MM.1S (cell line): Measurements from ENCODE around the gene ARGLU1.

Source experiments
- EZH2 ChIP-seq: fragments of 300-600 bp; sonication (generic); optimal IDR thresholded peaks from 2 replicates; pipeline ENCODE3; 2017; ENCODE audit warnings: low read depth, mild to moderate bottlenecking, antibody characterized with exemption, low read length, mixed read lengths
- TF ChIP-seq, protein P1 (sequence below): fragments of 300-600 bp; sonication (generic); IDR thresholded peaks from 2 replicates; pipeline ENCODE4 v1.5.1; 2016; ENCODE audit warnings: antibody characterized with exemption, low read length, mixed read lengths

DNA sequence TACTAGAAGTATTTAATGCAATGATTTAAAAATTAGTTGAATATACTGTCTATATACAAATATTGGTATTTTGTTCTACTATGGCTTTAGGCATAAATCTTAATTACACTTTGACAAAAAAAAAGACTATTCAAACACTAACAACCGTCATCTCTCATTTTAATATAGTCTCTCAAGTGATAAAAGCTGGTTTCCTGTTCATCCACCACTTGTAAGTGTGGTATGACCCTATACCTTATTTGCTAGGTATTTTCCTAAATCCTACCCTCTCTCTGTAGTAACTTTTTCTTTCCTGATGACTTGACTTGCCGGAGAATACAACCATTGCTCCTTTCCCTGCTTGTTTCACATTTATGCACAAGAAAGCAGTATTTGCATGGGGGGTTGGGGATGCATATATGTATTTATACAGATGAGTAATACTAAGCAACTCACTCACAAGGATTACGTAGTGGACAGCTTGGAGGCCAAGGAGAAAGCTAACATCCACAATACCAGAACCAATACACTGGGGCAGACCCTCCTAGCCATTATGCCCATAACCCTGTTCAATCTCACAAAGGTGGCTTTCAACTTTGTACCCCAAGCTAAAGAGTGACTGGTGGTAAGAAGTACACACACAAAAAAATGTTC is 19.8 kb downstream of the ARGLU1 start:
- TF ChIP-seq, protein P1, sequence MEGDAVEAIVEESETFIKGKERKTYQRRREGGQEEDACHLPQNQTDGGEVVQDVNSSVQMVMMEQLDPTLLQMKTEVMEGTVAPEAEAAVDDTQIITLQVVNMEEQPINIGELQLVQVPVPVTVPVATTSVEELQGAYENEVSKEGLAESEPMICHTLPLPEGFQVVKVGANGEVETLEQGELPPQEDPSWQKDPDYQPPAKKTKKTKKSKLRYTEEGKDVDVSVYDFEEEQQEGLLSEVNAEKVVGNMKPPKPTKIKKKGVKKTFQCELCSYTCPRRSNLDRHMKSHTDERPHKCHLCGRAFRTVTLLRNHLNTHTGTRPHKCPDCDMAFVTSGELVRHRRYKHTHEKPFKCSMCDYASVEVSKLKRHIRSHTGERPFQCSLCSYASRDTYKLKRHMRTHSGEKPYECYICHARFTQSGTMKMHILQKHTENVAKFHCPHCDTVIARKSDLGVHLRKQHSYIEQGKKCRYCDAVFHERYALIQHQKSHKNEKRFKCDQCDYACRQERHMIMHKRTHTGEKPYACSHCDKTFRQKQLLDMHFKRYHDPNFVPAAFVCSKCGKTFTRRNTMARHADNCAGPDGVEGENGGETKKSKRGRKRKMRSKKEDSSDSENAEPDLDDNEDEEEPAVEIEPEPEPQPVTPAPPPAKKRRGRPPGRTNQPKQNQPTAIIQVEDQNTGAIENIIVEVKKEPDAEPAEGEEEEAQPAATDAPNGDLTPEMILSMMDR: no peak
- TF ChIP-seq EZH2: no peak
